ENCODE results near the gene SMIM1. TPM values are rescaled to one million over a fixed set of nuclear protein-coding genes. Genes with fewer than 3 reads are reported as not detected.

SMIM1 gene
- total RNA-seq, 1 donor from 2014 or later = 2.1 TPM

DNA sequence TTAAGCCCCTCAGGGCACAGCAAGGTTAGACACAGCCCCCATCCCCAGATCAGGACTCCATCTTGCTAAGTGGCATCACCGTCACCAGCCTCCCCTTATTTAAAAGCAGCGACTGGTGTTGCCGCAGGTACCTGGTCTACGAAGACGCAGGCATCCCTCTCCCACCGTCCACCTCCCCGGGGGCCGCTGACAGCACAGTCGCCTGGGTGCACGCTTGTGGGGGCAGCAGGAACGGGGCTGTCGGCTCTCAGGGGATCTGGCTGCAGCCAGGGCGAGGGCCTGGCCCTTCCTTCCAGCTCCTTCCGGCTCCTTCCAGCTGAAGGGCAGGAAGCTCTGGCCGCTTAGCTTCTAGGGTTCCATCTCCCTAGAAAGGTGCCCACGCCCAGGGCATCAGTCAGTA, 37.9 kb upstream of the SMIM1 start:
- no peak for DNase-seq (ENCODE audit: low spot score)
- no peak overlapping the region for H3K4me3 Mint-ChIP-seq (ENCODE audit: unreplicated experiment)
- TF ChIP-seq, protein P1, sequence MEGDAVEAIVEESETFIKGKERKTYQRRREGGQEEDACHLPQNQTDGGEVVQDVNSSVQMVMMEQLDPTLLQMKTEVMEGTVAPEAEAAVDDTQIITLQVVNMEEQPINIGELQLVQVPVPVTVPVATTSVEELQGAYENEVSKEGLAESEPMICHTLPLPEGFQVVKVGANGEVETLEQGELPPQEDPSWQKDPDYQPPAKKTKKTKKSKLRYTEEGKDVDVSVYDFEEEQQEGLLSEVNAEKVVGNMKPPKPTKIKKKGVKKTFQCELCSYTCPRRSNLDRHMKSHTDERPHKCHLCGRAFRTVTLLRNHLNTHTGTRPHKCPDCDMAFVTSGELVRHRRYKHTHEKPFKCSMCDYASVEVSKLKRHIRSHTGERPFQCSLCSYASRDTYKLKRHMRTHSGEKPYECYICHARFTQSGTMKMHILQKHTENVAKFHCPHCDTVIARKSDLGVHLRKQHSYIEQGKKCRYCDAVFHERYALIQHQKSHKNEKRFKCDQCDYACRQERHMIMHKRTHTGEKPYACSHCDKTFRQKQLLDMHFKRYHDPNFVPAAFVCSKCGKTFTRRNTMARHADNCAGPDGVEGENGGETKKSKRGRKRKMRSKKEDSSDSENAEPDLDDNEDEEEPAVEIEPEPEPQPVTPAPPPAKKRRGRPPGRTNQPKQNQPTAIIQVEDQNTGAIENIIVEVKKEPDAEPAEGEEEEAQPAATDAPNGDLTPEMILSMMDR (IDR thresholded peaks at IDR 0.05; ENCODE audit: unreplicated experiment) = no peak
- H3K4me1 Mint-ChIP-seq (ENCODE audit: unreplicated experiment) = no peaks in the 10 kb centered on the region
- peaks cover 9% of the 10 kb centered on the region for H3K27me3 Mint-ChIP-seq (ENCODE audit: unreplicated experiment)
- no peak overlapping the region for H3K27ac Mint-ChIP-seq (ENCODE audit: unreplicated experiment)
- H3K36me3 Mint-ChIP-seq (ENCODE audit: low read depth, unreplicated experiment) = peaks cover 4% of the 10 kb centered on the region
- H3K9me3 Mint-ChIP-seq (ENCODE audit: unreplicated experiment) = no peaks in the 10 kb centered on the region

DNA sequence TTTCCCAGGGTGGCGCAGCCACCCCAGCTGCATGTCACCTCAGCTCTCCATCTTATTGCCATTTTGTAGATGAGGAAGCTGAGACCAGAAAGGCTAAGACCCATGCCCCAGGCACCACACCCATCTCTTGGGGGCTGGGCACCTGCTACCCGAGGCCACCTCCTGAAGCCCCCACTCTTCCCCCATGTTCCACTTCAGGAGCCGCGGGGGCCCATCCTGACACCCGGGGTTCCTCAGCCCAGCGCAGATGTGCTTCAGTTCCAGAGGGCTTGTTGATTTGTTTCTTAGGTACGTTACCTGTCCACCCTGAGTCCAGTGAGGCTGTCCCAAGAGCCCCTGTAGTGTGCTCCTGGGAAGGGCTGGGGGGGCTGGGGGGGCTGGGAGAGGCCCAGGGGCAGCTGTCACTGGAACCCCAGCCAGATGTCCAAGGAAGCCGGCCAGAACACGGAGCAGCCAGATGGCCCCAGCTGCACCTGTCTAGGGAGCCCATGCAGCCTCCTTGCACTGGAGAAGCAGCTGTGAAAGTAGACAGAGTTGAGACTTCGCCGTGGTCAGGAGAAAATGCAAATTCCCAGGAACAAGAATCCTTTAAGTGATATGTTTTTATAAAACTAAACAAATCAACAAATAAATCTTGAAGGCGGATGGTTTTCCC, 37.4 kb upstream of the SMIM1 start:
- Mint-ChIP-seq H3K4me1 (ENCODE audit: unreplicated experiment) (no peaks in the 10 kb centered on the region), H3K9me3 (ENCODE audit: unreplicated experiment) (no peaks in the 10 kb centered on the region), H3K27ac (ENCODE audit: unreplicated experiment) (no peak overlapping the region), H3K36me3 (ENCODE audit: low read depth, unreplicated experiment) (peaks cover 4% of the 10 kb centered on the region), H3K4me3 (ENCODE audit: unreplicated experiment) (no peak overlapping the region), H3K27me3 (ENCODE audit: unreplicated experiment) (peaks cover 9% of the 10 kb centered on the region)
- TF ChIP-seq, protein P1 (IDR thresholded peaks at IDR 0.05; ENCODE audit: unreplicated experiment) = no peak
- no peak for DNase-seq (ENCODE audit: low spot score)

DNA sequence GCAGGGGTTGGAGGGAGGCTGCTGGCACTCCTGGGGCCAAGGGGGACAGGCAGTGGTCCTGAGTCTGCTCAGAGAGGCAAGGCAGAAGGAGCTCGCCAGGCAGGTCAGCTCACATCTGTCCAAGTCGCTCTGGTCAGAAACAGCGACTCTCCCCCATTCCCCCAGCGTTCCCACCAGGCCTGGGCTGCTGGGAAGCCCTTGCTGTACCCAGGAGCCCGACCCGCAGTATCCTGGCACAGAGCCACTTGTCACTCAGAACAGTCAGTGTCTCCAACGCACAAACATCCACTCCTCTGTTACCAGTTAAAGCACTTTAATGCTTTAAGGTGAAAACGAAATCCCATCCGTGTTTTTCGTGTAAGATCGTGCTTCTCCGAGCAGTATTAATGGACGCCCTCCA, 36.9 kb upstream of the SMIM1 start:
- peaks cover 9% of the 10 kb centered on the region for H3K27me3 Mint-ChIP-seq (ENCODE audit: unreplicated experiment)
- H3K27ac Mint-ChIP-seq (ENCODE audit: unreplicated experiment) = no peak overlapping the region
- peaks cover 4% of the 10 kb centered on the region for H3K36me3 Mint-ChIP-seq (ENCODE audit: low read depth, unreplicated experiment)
- DNase-seq (ENCODE audit: low spot score) = no peak
- no peaks in the 10 kb centered on the region for H3K9me3 Mint-ChIP-seq (ENCODE audit: unreplicated experiment)
- H3K4me1 Mint-ChIP-seq (ENCODE audit: unreplicated experiment) = no peaks in the 10 kb centered on the region
- no peak overlapping the region for H3K4me3 Mint-ChIP-seq (ENCODE audit: unreplicated experiment)
- TF ChIP-seq, protein P1 (IDR thresholded peaks at IDR 0.05; ENCODE audit: unreplicated experiment) = no peak

DNA sequence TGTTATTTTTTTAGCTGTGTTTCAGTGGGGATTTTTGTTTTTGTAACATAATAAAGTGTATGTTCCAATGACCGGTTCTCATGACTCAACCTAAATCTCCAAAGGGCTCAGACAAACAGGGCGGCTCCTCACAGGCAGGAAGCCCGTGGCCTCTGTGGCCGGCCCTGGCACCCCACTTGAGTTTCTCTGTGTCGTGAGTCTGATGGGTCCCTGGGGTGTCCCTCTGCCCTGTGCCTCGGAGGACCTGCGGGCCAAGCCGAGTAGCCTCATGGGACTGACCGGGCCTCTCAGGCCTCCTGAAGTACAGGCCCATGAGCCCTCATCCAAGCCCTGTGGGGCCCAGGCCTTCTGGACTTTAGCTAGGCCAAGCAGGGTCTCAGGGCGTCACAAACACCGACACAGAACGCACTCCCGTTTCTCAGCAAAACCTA, 36.4 kb upstream of the SMIM1 start:
- H3K27ac Mint-ChIP-seq (ENCODE audit: unreplicated experiment) = no peak overlapping the region
- TF ChIP-seq, protein P1 (IDR thresholded peaks at IDR 0.05; ENCODE audit: unreplicated experiment) = no peak
- H3K9me3 Mint-ChIP-seq (ENCODE audit: unreplicated experiment) = no peaks in the 10 kb centered on the region
- peaks cover 4% of the 10 kb centered on the region for H3K27me3 Mint-ChIP-seq (ENCODE audit: unreplicated experiment)
- no peaks in the 10 kb centered on the region for H3K4me1 Mint-ChIP-seq (ENCODE audit: unreplicated experiment)
- DNase-seq (ENCODE audit: low spot score) = no peak
- H3K4me3 Mint-ChIP-seq (ENCODE audit: unreplicated experiment) = no peak overlapping the region
- H3K36me3 Mint-ChIP-seq (ENCODE audit: low read depth, unreplicated experiment) = peaks cover 4% of the 10 kb centered on the region

- no peaks in the 10 kb centered on the region for H3K9me3 Mint-ChIP-seq (ENCODE audit: unreplicated experiment)
- H3K4me1 Mint-ChIP-seq (ENCODE audit: unreplicated experiment) = peaks cover 2% of the 10 kb centered on the region
- H3K36me3 Mint-ChIP-seq (ENCODE audit: low read depth, unreplicated experiment) = peaks cover 8% of the 10 kb centered on the region
- peaks cover 3% of the 10 kb centered on the region for H3K27me3 Mint-ChIP-seq (ENCODE audit: unreplicated experiment)
- no peak overlapping the region for H3K27ac Mint-ChIP-seq (ENCODE audit: unreplicated experiment)
- TF ChIP-seq, protein P1 (IDR thresholded peaks at IDR 0.05; ENCODE audit: unreplicated experiment) = no peak
- no peak for DNase-seq (ENCODE audit: low spot score)
- H3K4me3 Mint-ChIP-seq (ENCODE audit: unreplicated experiment) = no peak overlapping the region
Observed at GRCh38 chr1:3736708-3737107, 35.8 kb upstream of the SMIM1 start.

Data from endothelial cell (in vitro differentiated cells).